Kidney (tissue), 22 donors: ENCODE measurements around the gene TSR1. TPM values are rescaled to one million over a fixed set of nuclear protein-coding genes. Genes with fewer than 3 reads are reported as not detected.
A peak's percentile ranks its signal among the peaks of the same experiment; 100 is the strongest.

ENCODE experiments used
- DNase-seq, 5 donors: peaks; one replicate each; pipeline ENCODE4 v3.0.0-alpha.2; 2013 to 2020
- FAIRE-seq: peaks from 2 replicates; lab custom pipeline; 2012; peaks lifted over from hg19 to GRCh38; lab: Jason Lieb, UNC
- H3K27ac ChIP-seq, 2 donors: one replicate each; pipeline ENCODE4 v1.7.0; 2013; ENCODE audit warnings: low read depth in 2 of 2, low read length in 2 of 2, inconsistent platforms in 1 of 2
- H3K27me3 ChIP-seq: one replicate; pipeline ENCODE4 v1.7.1; 2013; ENCODE audit warnings: low read length, inconsistent platforms; ENCODE audit not compliant: control insufficient read depth, insufficient read depth
- H3K36me3 ChIP-seq, 3 donors: one replicate each; pipeline versions ENCODE4 v1.7.0 to v1.7.1; 2013; ENCODE audit warnings: low read length in 3 of 3, control low read depth in 1 of 3, inconsistent platforms in 1 of 3; ENCODE audit not compliant: insufficient read depth in 3 of 3, control insufficient read depth in 2 of 3
- H3K4me1 ChIP-seq, 3 donors: one replicate each; pipeline versions ENCODE4 v1.7.0 to v1.7.1; 2013; ENCODE audit warnings: low read length in 3 of 3, inconsistent platforms in 1 of 3, low read depth in 1 of 3; ENCODE audit not compliant: control insufficient read depth in 2 of 3, insufficient read depth in 2 of 3
- H3K4me3 ChIP-seq, 3 donors: one replicate each; pipeline versions ENCODE4 v1.7.0 to v1.8.1; 2013; ENCODE audit warnings: low read length in 3 of 3, control low read depth in 1 of 3, inconsistent platforms in 1 of 3
- H3K9ac ChIP-seq, 3 donors: one replicate each; pipeline versions ENCODE4 v1.7.0 to v1.7.1; 2013; ENCODE audit warnings: low read length in 3 of 3, control low read depth in 1 of 3, inconsistent platforms in 1 of 3
- H3K9me3 ChIP-seq, 3 donors: one replicate each; pipeline versions ENCODE4 v1.7.0 to v1.7.1; 2013; ENCODE audit warnings: low read length in 3 of 3, control low read depth in 1 of 3, inconsistent platforms in 1 of 3; ENCODE audit not compliant: control insufficient read depth in 2 of 3, insufficient read depth in 1 of 3
- CTCF ChIP-seq: IDR thresholded peaks from 3 replicates; pipeline ENCODE4 v1.5.1; 2012; ENCODE audit warnings: mild to moderate bottlenecking, moderate library complexity, borderline replicate concordance; ENCODE audit not compliant: insufficient read depth; ENCODE audit errors: extremely low read depth
- intact Hi-C: fragments of 100-400 bp; cut with DNase I; formaldehyde crosslinking; loops from one replicate; pipeline ENCODE4 v1.11.1; 2022
- long read RNA-seq, 10 donors: library from polyadenylated mRNA in 1 of 10; unstranded in 1 of 10; transcript quantifications; one replicate each; pipeline ENCODE4 v2.0.0 and lab custom pipeline, GENCODE V29; 2021 to 2026
- polyA plus RNA-seq: library from polyadenylated mRNA; stranded (reverse); fragments of 350-450 nt; fragmentation: Illumina TruSeq; extraction: RNeasy Lipid Tissue Mini Kit (QIAGEN cat#74804); gene quantifications from one replicate; pipeline ENCODE4 v1.2.3, GENCODE V29; 2014; ENCODE audit warnings: low read depth, low replicate concordance; ENCODE audit not compliant: insufficient read depth
- total RNA-seq: library from RNA; stranded (reverse); fragmentation: NEBNext Ultra II Directional; extraction: Animal tissue kit (Norgen Biotek cat#: 25700); gene quantifications from one replicate; pipeline ENCODE4 v1.2.1, GENCODE V29; 2021
- donor health status: control.
- donor health status: control.
- donor health status: control.
- donor health status: control.
- donor health status: control.
- donor health status: DM: yes; HTN: yes; CAD: no.
- donor health status: Normal renal cell carcinoma (clear cell type).

The TSR1 gene
- 24.4 TPM for total RNA-seq
- 9.1 TPM for polyA plus RNA-seq
- long read RNA-seq, donor 1, full-length matches to known transcripts: 1 of 1 reads
- long read RNA-seq, donor 1, partial matches to known transcripts: 0 of 1 reads
- long read RNA-seq, donor 1, other reads (novel, unspliced or antisense): 0 of 1 reads
- long read RNA-seq, donor 2, full-length matches to known transcripts: 6 of 6 reads
- long read RNA-seq, donor 2, partial matches to known transcripts: 0 of 6 reads
- long read RNA-seq, donor 2, other reads (novel, unspliced or antisense): 0 of 6 reads
- long read RNA-seq, donor 3, full-length matches to known transcripts: 2 of 9 reads
- long read RNA-seq, donor 3, partial matches to known transcripts: 0 of 9 reads
- long read RNA-seq, donor 3, other reads (novel, unspliced or antisense): 7 of 9 reads
- long read RNA-seq, donor 4, full-length matches to known transcripts: 4 of 4 reads
- long read RNA-seq, donor 4, partial matches to known transcripts: 0 of 4 reads
- long read RNA-seq, donor 4, other reads (novel, unspliced or antisense): 0 of 4 reads
- long read RNA-seq, donor 5: 0 reads
- long read RNA-seq, donor 6, full-length matches to known transcripts: 4 of 4 reads
- long read RNA-seq, donor 6, partial matches to known transcripts: 0 of 4 reads
- long read RNA-seq, donor 6, other reads (novel, unspliced or antisense): 0 of 4 reads
- long read RNA-seq, donor 7, full-length matches to known transcripts: 31 of 40 reads
- long read RNA-seq, donor 7, partial matches to known transcripts: 6 of 40 reads
- long read RNA-seq, donor 7, other reads (novel, unspliced or antisense): 3 of 40 reads
- long read RNA-seq, donor 8, full-length matches to known transcripts: 6 of 6 reads
- long read RNA-seq, donor 8, partial matches to known transcripts: 0 of 6 reads
- long read RNA-seq, donor 8, other reads (novel, unspliced or antisense): 0 of 6 reads
- long read RNA-seq, donor 9: 0 reads
- long read RNA-seq, donor 10, full-length matches to known transcripts: 2 of 7 reads
- long read RNA-seq, donor 10, partial matches to known transcripts: 5 of 7 reads
- long read RNA-seq, donor 10, other reads (novel, unspliced or antisense): 0 of 7 reads

GRCh38 chr17:2336215-2336851 lies at the start of gene TSR1:
TSS of gene TSR1 (minus strand) at chr17:2336457. CDS start at chr17:2336427, 30 bp downstream.
- Histone ChIP-seq H3K27ac (peak within 1 kb of the TSS; percentile 91 to 93), H3K4me1 (peaks cover 0 to 9% (median 6%) of the 10 kb centered on the region in 3 donors), H3K9ac (peak within 1 kb of the TSS; percentile 81 to 83 (median 83)), H3K36me3 (peaks cover 20 to 27% (median 26%) of the 10 kb centered on the region in 3 donors), H3K4me3 (peak within 1 kb of the TSS; percentile 90 to 99 (median 94)), H3K27me3 (no peaks in the 10 kb centered on the region), H3K9me3 (no peaks in the 10 kb centered on the region)
- FAIRE-seq (no peak), DNase-seq (peak; percentile 92 to 97 (median 96))
- peak; percentile 27 for TF ChIP-seq CTCF
- intact Hi-C loops: no loop called here

- Histone ChIP-seq H3K27me3 (no peaks in the 10 kb centered on the region), H3K27ac (peak overlapping the region; percentile 65 to 88), H3K9ac (peak overlapping the region in 1 of 3 donors; percentile 43), H3K36me3 (peaks cover 0 to 9% (median 0%) of the 10 kb centered on the region in 3 donors), H3K9me3 (no peaks in the 10 kb centered on the region), H3K4me1 (peaks cover 2 to 14% (median 8%) of the 10 kb centered on the region in 3 donors), H3K4me3 (no peak overlapping the region)
- no peak for FAIRE-seq
- intact Hi-C loops: no loop called here
- DNase-seq: peak in 2 of 5 donors; percentile 65 to 76
- no peak for TF ChIP-seq CTCF
Observed at GRCh38 chr17:2385240-2386210, 49.3 kb upstream of the TSR1 start.
